Keratinocyte (primary cell): ENCODE data around the gene C1orf232. TPM values are rescaled to one million over a fixed set of nuclear protein-coding genes. Genes with fewer than 3 reads are reported as not detected.
A peak's percentile ranks its signal among the peaks of the same experiment; 100 is the strongest.

Experiments
- DNase-seq: peaks from one replicate; pipeline ENCODE4 v3.0.0-alpha.2; 2011; ENCODE audit warnings: low read depth, missing footprints, low spot score
- FAIRE-seq: peaks from 2 replicates; lab custom pipeline; 2011; peaks lifted over from hg19 to GRCh38; lab: Jason Lieb, UNC
- H2AFZ ChIP-seq: 2 replicates; pipeline ENCODE4 v1.6.0; 2012; ENCODE audit warnings: low read length, control low read depth, inconsistent platforms; ENCODE audit not compliant: control insufficient read depth
- H3K27ac ChIP-seq: 2 replicates; pipeline ENCODE4 v1.5.1; 2011; ENCODE audit warnings: low read length; ENCODE audit not compliant: control insufficient read depth, insufficient read depth
- H3K27me3 ChIP-seq: 3 replicates; pipeline ENCODE4 v1.6.0; 2011; ENCODE audit warnings: low read length; ENCODE audit not compliant: control insufficient read depth, insufficient read depth; ENCODE audit errors: extremely low read depth
- H3K36me3 ChIP-seq, 2 experiments: 2 replicates in 1 of 2; 3 replicates in 1 of 2; pipeline ENCODE4 v1.5.1; 2011; ENCODE audit warnings: low read length in 2 of 2, mild to moderate bottlenecking in 1 of 2; ENCODE audit not compliant: control insufficient read depth in 2 of 2, insufficient read depth in 2 of 2; ENCODE audit errors: extremely low read depth in 1 of 2
- H3K4me1 ChIP-seq: 3 replicates; pipeline ENCODE4 v1.5.1; 2011; ENCODE audit warnings: low read length; ENCODE audit not compliant: control insufficient read depth, insufficient read depth; ENCODE audit errors: extremely low read depth
- H3K4me2 ChIP-seq: 3 replicates; pipeline ENCODE4 v1.6.0; 2011; ENCODE audit warnings: low read depth, low read length; ENCODE audit not compliant: control insufficient read depth, insufficient read depth; ENCODE audit errors: extremely low read depth
- H3K4me3 ChIP-seq, 3 experiments: fragments of 200-600 bp in 1 of 3; sonication (generic) in 1 of 3; 2 replicates in 2 of 3; 3 replicates in 1 of 3; pipeline ENCODE4 v1.5.1; 2011 to 2016; ENCODE audit warnings: low read length in 3 of 3, mild to moderate bottlenecking in 3 of 3, control low read depth in 2 of 3, inconsistent platforms in 1 of 3, low read depth in 1 of 3, mixed read lengths in 1 of 3, mixed run types in 1 of 3, moderate library complexity in 1 of 3; ENCODE audit not compliant: control insufficient read depth in 2 of 3, insufficient read depth in 2 of 3; ENCODE audit errors: extremely low read depth in 1 of 3
- H3K79me2 ChIP-seq: 2 replicates; pipeline ENCODE4 v1.6.0; 2012; ENCODE audit warnings: low read length; ENCODE audit not compliant: control insufficient read depth, insufficient read depth
- H3K9ac ChIP-seq: 3 replicates; pipeline ENCODE4 v1.6.0; 2011; ENCODE audit warnings: low read length; ENCODE audit not compliant: control insufficient read depth, insufficient read depth; ENCODE audit errors: extremely low read depth
- H3K9me1 ChIP-seq: 3 replicates; pipeline ENCODE4 v1.6.0; 2011; ENCODE audit warnings: low read length; ENCODE audit not compliant: control insufficient read depth, insufficient read depth; ENCODE audit errors: extremely low read depth
- H3K9me3 ChIP-seq: 2 replicates; pipeline ENCODE4 v1.5.1; 2012; ENCODE audit warnings: low read depth, low read length; ENCODE audit not compliant: control insufficient read depth
- H4K20me1 ChIP-seq: 3 replicates; pipeline ENCODE4 v1.6.0; 2011; ENCODE audit warnings: low read length; ENCODE audit not compliant: control insufficient read depth, insufficient read depth; ENCODE audit errors: extremely low read depth
- CTCF ChIP-seq, 3 experiments: IDR thresholded peaks in 1 of 3; conservative IDR thresholded peaks in 1 of 3; optimal IDR thresholded peaks in 1 of 3; 2 replicates in 2 of 3; 3 replicates in 1 of 3; pipeline versions ENCODE3 to v1.5.1; 2011; ENCODE audit warnings: low read length in 3 of 3, mild to moderate bottlenecking in 3 of 3, moderate library complexity in 2 of 3, control low read depth in 1 of 3, inconsistent platforms in 1 of 3; ENCODE audit not compliant: insufficient read depth in 2 of 3; ENCODE audit errors: extremely low read depth in 1 of 3
- EZH2 ChIP-seq: IDR thresholded peaks from one replicate; pipeline ENCODE4 v1.6.1; 2012; ENCODE audit warnings: inconsistent platforms, mild to moderate bottlenecking, low read length, moderate library complexity
- dilution Hi-C: fragments of 300-500 bp; cut with MboI; formaldehyde crosslinking; loops from one replicate; pipeline ENCODE4 v1.7.0; 2020; ENCODE audit warnings: low sequenced_read_pairs; ENCODE audit not compliant: extremely low pct_ligation_motif_present
- polyA plus RNA-seq, 5 experiments: library from polyadenylated mRNA; depleted of rRNA in 3 of 5; stranded (reverse) in 3 of 5; stranded (forward) in 1 of 5; unstranded in 1 of 5; fragments of >200 nt; gene quantifications; 1 replicate in 1 of 5; 2 replicates in 3 of 5; 3 replicates in 1 of 5; pipeline versions ENCODE4 v1.2.1 to v1.2.3, GENCODE V29; 2011 to 2012; ENCODE audit warnings: missing spikeins in 2 of 5, low read depth in 1 of 5, low replicate concordance in 1 of 5

Gene C1orf232
- polyA plus RNA-seq, 1 donor (not counting 4 experiments of a cell fraction or from before 2014, with no cell fraction given) = not detected

- H2AFZ ChIP-seq = no peak overlapping the region
- no peaks in the 10 kb centered on the region for H3K79me2 ChIP-seq
- no peak for DNase-seq
- no peaks in the 10 kb centered on the region for H3K36me3 ChIP-seq
- H3K4me2 ChIP-seq = no peak overlapping the region
- no peaks in the 10 kb centered on the region for H3K27me3 ChIP-seq
- no peak for FAIRE-seq
- dilution Hi-C loops = no loop called here
- H3K4me3 ChIP-seq = no peak overlapping the region
- no peaks in the 10 kb centered on the region for H4K20me1 ChIP-seq
- H3K4me1 ChIP-seq = peaks cover 22% of the 10 kb centered on the region
- H3K9me1 ChIP-seq = no peaks in the 10 kb centered on the region
- H3K9ac ChIP-seq = no peak overlapping the region
- TF ChIP-seq EZH2 (no peak), CTCF (optimal IDR thresholded peaks at IDR 0.05 in 1 of 3, IDR thresholded peaks at IDR 0.05 in 1 of 3, conservative IDR thresholded peaks at IDR 0.05 in 1 of 3; ENCODE audit: extremely low read depth in 1 of 3, insufficient read depth in 2 of 3, low read length in 3 of 3) (no peak)
- no peaks in the 10 kb centered on the region for H3K9me3 ChIP-seq
- no peak overlapping the region for H3K27ac ChIP-seq
Observed at GRCh38 chr1:26129778-26130177, 39.0 kb downstream of the C1orf232 start.

- Histone ChIP-seq H3K4me2 (peak overlapping the region; percentile 49), H4K20me1 (no peaks in the 10 kb centered on the region), H3K4me3 (peak overlapping the region in 2 of 3 experiments; percentile 36 to 47), H3K79me2 (no peaks in the 10 kb centered on the region), H3K36me3 (no peaks in the 10 kb centered on the region), H3K9me1 (no peaks in the 10 kb centered on the region), H3K9me3 (no peaks in the 10 kb centered on the region), H3K27ac (peak overlapping the region; percentile 77), H3K4me1 (peaks cover 36% of the 10 kb centered on the region), H2AFZ (peak overlapping the region; percentile 59), H3K9ac (peak overlapping the region; percentile 55), H3K27me3 (no peaks in the 10 kb centered on the region)
- no peak for TF ChIP-seq CTCF (optimal IDR thresholded peaks at IDR 0.05 in 1 of 3, IDR thresholded peaks at IDR 0.05 in 1 of 3, conservative IDR thresholded peaks at IDR 0.05 in 1 of 3; ENCODE audit: extremely low read depth in 1 of 3, insufficient read depth in 2 of 3, low read length in 3 of 3)
- TF ChIP-seq EZH2 = no peak
- DNase-seq (no peak), FAIRE-seq (peak; percentile 75)
- dilution Hi-C loops = no loop called here
Observed at GRCh38 chr1:26127235-26128163, 41.3 kb downstream of the C1orf232 start.
